Measurements from ENCODE around the gene TRIM33. TPM values are rescaled to one million over a fixed set of nuclear protein-coding genes. Genes with fewer than 3 reads are reported as not detected.
A peak's percentile ranks its signal among the peaks of the same experiment; 100 is the strongest.

TRIM33 gene
- polyA plus RNA-seq, 4 donors = 6.9 to 27.5 (median 11.0) TPM

DNA sequence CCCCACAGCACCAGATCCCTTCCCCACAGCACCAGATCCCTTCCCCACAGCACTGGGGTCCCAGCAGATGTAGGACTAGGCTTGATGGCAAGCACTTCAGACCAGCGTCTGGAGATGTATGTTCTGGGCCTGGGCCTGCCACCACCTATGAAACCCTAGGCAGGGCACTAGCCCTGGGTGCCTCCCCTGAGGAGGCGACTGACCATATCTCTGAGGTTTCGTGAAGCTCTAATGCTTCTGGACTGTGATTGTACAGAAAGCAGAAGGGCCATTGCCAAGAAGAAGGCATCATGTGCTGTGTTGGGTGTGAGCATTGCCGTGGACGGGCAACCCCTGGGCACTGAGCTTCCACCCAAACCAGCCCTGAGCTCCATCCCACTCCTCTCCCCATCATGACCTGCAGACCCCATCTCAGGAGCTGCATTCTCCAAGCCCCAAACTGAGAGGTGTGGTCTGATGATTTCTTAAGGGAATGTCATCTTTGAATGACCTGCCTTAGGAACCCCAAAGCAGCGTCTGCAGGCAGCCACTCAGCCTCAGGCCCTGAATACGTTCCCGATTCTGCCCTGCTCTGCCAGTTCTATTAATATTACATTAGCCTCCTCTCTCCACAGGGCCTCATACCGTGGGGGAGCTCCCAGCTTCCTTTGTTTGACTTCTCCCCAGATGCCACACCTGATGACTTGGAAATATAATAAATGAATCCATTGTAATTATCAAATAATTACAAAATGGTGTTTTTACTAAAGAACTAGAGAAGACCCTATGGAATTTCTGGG, 163.4 kb downstream of the TRIM33 start:
- FAIRE-seq (no peak), DNase-seq (no peak)
- peaks cover 0 to 2% (median 0%) of the 10 kb centered on the region in 3 donors for H3K27me3 ChIP-seq (ENCODE audit: control insufficient read depth in 3 of 3, insufficient read depth in 3 of 3, low read length in 3 of 3)
- no peaks in the 10 kb centered on the region for H3K9me3 ChIP-seq (ENCODE audit: control insufficient read depth in 2 of 2, insufficient read depth in 1 of 2, low read depth in 1 of 2, low read length in 1 of 2)
- H3K4me1 ChIP-seq (ENCODE audit: control insufficient read depth in 3 of 3, insufficient read depth in 2 of 3, low read depth in 1 of 3, low read length in 2 of 3) = peaks cover 0 to 7% (median 0%) of the 10 kb centered on the region in 3 donors
- H3K27ac ChIP-seq (ENCODE audit: low read depth in 1 of 3, low read length in 2 of 3) = no peak overlapping the region
- WGBS, 3 donors = 87 to 90% (median 89%) methylated on average over 9 of the region's 9 CpGs
- H3K4me3 ChIP-seq (ENCODE audit: low read depth in 1 of 3, low read length in 3 of 3) = no peak overlapping the region
- H3K36me3 ChIP-seq (ENCODE audit: control insufficient read depth in 3 of 3, insufficient read depth in 2 of 3, low read depth in 1 of 3, low read length in 3 of 3) = no peaks in the 10 kb centered on the region

GRCh38 chr1:114346480-114347029, 164.4 kb downstream of the TRIM33 start:
- peak; percentile 93 to 98 for DNase-seq
- H3K36me3 ChIP-seq (ENCODE audit: control insufficient read depth in 3 of 3, insufficient read depth in 2 of 3, low read depth in 1 of 3, low read length in 3 of 3) = no peaks in the 10 kb centered on the region
- FAIRE-seq = no peak

DNA sequence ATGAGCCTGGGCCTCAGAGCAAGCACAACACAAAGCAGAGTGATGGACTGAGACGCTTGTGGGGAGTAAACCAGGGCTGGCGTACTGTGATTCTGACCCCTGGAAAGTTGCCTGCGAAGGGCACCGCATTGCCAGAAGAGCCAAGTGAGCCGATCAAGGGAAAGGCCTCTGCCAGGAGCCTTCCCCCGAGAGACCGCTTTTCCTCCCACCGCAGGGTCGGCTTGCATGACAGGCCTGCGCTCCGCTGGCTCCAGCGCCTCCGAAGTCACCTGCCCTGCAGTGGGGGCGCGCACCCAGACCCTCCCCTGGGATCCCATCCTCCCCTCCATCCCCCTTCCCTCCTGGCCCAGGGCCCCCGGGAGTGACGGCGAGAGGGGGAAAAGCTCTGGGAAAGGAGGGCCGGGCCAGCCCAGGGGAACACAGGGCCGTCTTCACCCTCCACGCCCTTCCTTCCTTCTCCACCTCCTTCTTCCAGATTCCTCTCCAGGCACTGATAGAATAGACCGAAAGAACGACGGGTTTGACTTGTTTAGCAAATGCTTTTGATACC, 165.0 kb downstream of the TRIM33 start:
- Histone ChIP-seq H3K36me3 (ENCODE audit: control insufficient read depth in 3 of 3, insufficient read depth in 2 of 3, low read depth in 1 of 3, low read length in 3 of 3) (no peaks in the 10 kb centered on the region), H3K27me3 (ENCODE audit: control insufficient read depth in 3 of 3, insufficient read depth in 3 of 3, low read length in 3 of 3) (peaks cover 0 to 2% (median 0%) of the 10 kb centered on the region in 3 donors), H3K4me3 (ENCODE audit: low read depth in 1 of 3, low read length in 3 of 3) (peak overlapping the region in 2 of 3 donors; percentile 36 to 55), H3K27ac (ENCODE audit: low read depth in 1 of 3, low read length in 2 of 3) (peak overlapping the region in 2 of 3 donors; percentile 43 to 64), H3K9me3 (ENCODE audit: control insufficient read depth in 2 of 2, insufficient read depth in 1 of 2, low read depth in 1 of 2, low read length in 1 of 2) (no peaks in the 10 kb centered on the region), H3K4me1 (ENCODE audit: control insufficient read depth in 3 of 3, insufficient read depth in 2 of 3, low read depth in 1 of 3, low read length in 2 of 3) (peaks cover 0 to 7% (median 0%) of the 10 kb centered on the region in 3 donors)
- 16 to 31% (median 22%) methylated on average over 22 to 24 of the region's 24 CpGs for WGBS, 3 donors
- no peak for FAIRE-seq
- peak in 1 of 2 donors; percentile 6 for DNase-seq

More at GRCh38 chr1:114346480-114347029, 164.4 kb downstream of the TRIM33 start:
- Histone ChIP-seq H3K27me3 (ENCODE audit: control insufficient read depth in 3 of 3, insufficient read depth in 3 of 3, low read length in 3 of 3) (peaks cover 0 to 2% (median 0%) of the 10 kb centered on the region in 3 donors), H3K9me3 (ENCODE audit: control insufficient read depth in 2 of 2, insufficient read depth in 1 of 2, low read depth in 1 of 2, low read length in 1 of 2) (no peaks in the 10 kb centered on the region), H3K4me3 (ENCODE audit: low read depth in 1 of 3, low read length in 3 of 3) (peak overlapping the region in 2 of 3 donors; percentile 36 to 55), H3K4me1 (ENCODE audit: control insufficient read depth in 3 of 3, insufficient read depth in 2 of 3, low read depth in 1 of 3, low read length in 2 of 3) (peaks cover 0 to 7% (median 0%) of the 10 kb centered on the region in 3 donors), H3K27ac (ENCODE audit: low read depth in 1 of 3, low read length in 2 of 3) (peak overlapping the region in 2 of 3 donors; percentile 43 to 64)
- WGBS, 3 donors = 5 to 7% (median 6%) methylated on average over 31 to 33 of the region's 33 CpGs

DNA sequence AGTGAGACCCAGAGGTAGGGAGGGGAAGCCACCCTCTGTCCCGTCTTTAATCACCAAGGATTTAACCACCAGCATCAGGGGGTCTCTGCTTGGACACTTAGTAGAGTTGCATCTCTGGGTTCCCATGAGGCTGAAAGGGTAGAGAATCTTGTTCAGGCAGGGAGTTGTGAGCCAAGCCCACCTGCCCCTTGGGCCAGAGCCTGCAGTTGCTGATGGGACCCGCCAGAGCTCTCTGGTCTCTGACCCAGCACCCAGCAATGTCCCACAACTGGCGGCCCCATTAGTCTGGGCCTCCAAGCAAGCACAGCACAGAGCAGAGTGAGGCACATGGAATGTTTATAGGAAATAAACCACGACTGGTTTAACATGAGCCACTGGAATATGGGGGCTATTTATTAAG, 166.3 kb downstream of the TRIM33 start:
- Histone ChIP-seq H3K27me3 (ENCODE audit: control insufficient read depth in 3 of 3, insufficient read depth in 3 of 3, low read length in 3 of 3) (peaks cover 0 to 2% (median 0%) of the 10 kb centered on the region in 3 donors), H3K27ac (ENCODE audit: low read depth in 1 of 3, low read length in 2 of 3) (no peak overlapping the region), H3K36me3 (ENCODE audit: control insufficient read depth in 3 of 3, insufficient read depth in 2 of 3, low read depth in 1 of 3, low read length in 3 of 3) (no peaks in the 10 kb centered on the region), H3K9me3 (ENCODE audit: control insufficient read depth in 2 of 2, insufficient read depth in 1 of 2, low read depth in 1 of 2, low read length in 1 of 2) (no peaks in the 10 kb centered on the region), H3K4me1 (ENCODE audit: control insufficient read depth in 3 of 3, insufficient read depth in 2 of 3, low read depth in 1 of 3, low read length in 2 of 3) (peaks cover 0 to 7% (median 0%) of the 10 kb centered on the region in 3 donors), H3K4me3 (ENCODE audit: low read depth in 1 of 3, low read length in 3 of 3) (no peak overlapping the region)
- 85 to 92% (median 86%) methylated on average over 4 of the region's 4 CpGs for WGBS, 3 donors
- no peak for DNase-seq
- no peak for FAIRE-seq

Other genes starting within 250 kb of the TRIM33 start
- 10 to 100 TPM; 36.5 to 41.0 (median 38.6) TPM for gene BCAS2, start 70.4 kb upstream of the TRIM33 start, polyA plus RNA-seq
- gene DENND2C, start 158.8 kb upstream of the TRIM33 start, polyA plus RNA-seq = under 1 TPM in 3 of 4 donors, not detected in 1; 0.27 to 0.61 (median 0.54) TPM
- 1 to 10 TPM in 1 of 4 donors, under 1 TPM in 2, not detected in 1; 0.19 to 8.4 (median 0.24) TPM for gene AMPD1, start 184.3 kb upstream of the TRIM33 start, polyA plus RNA-seq
- gene NRAS, start 205.6 kb upstream of the TRIM33 start, polyA plus RNA-seq = 10 to 100 TPM; 19.7 to 62.5 (median 21.3) TPM
- gene CSDE1, start 246.8 kb upstream of the TRIM33 start, polyA plus RNA-seq = 100 to 1,000 TPM; 167 to 343 (median 183) TPM

Measured in small intestine (tissue), 7 donors.